ENCODE results near the gene NFATC1. TPM values are rescaled to one million over a fixed set of nuclear protein-coding genes. Genes with fewer than 3 reads are reported as not detected.

The NFATC1 gene
- total and polyA plus RNA-seq, 8 donors = 3.4 to 7.9 (median 4.4) TPM

- Histone ChIP-seq H3K27me3 (peaks cover 0 to 13% (median 0%) of the 10 kb centered on the region in 4 donors), H3K27ac (no peak overlapping the region), H3K9me3 (no peaks in the 10 kb centered on the region), H3K36me3 (no peaks in the 10 kb centered on the region), H3K4me3 (no peak overlapping the region), H3K4me1 (no peaks in the 10 kb centered on the region)
- intact Hi-C loops (cut with DNase I) = loop anchor here in 2 of 3 donors (5.0 kb wide), 2 partner anchors 142 to 257 kb away; no protein-coding TSS in a partner anchor
- FAIRE-seq (no peak), ATAC-seq (no peak), DNase-seq (peak in 1 of 6 donors; percentile 27)
- 56 to 62% methylated on average over 13 to 16 of the region's 16 CpGs for WGBS, 2 donors
- TF ChIP-seq CTCF (IDR thresholded peaks at IDR 0.05) = no peak
Observed at GRCh38 chr18:79384834-79385233, 10.9 kb upstream of the NFATC1 start.

- Histone ChIP-seq H3K36me3 (no peaks in the 10 kb centered on the region), H3K27ac (no peak overlapping the region), H3K4me3 (no peak overlapping the region), H3K4me1 (no peaks in the 10 kb centered on the region), H3K9me3 (no peaks in the 10 kb centered on the region), H3K27me3 (peaks cover 0 to 14% (median 2%) of the 10 kb centered on the region in 4 donors)
- intact Hi-C loops (cut with DNase I) = no loop called here
- ATAC-seq (no peak), FAIRE-seq (no peak), DNase-seq (no peak)
- no peak for TF ChIP-seq CTCF (IDR thresholded peaks at IDR 0.05)
- 68 to 69% methylated on average over 17 of the region's 17 CpGs for WGBS, 2 donors
Observed at GRCh38 chr18:79385326-79385707, 10.4 kb upstream of the NFATC1 start.

- peaks cover 0 to 19% (median 3%) of the 10 kb centered on the region in 4 donors for H3K27me3 ChIP-seq
- FAIRE-seq (no peak), ATAC-seq (no peak), DNase-seq (peak in 1 of 6 donors; percentile 39)
- H3K27ac ChIP-seq = no peak overlapping the region
- no peaks in the 10 kb centered on the region for H3K36me3 ChIP-seq
- intact Hi-C loops (cut with DNase I) = no loop called here
- H3K4me3 ChIP-seq = no peak overlapping the region
- WGBS, 2 donors = 63 to 69% methylated on average over 19 to 21 of the region's 21 CpGs
- no peaks in the 10 kb centered on the region for H3K9me3 ChIP-seq
- no peak for TF ChIP-seq CTCF (IDR thresholded peaks at IDR 0.05)
- no peaks in the 10 kb centered on the region for H3K4me1 ChIP-seq
Observed at GRCh38 chr18:79385708-79386341, 9.9 kb upstream of the NFATC1 start.

GRCh38 chr18:79386547-79386946, 9.2 kb upstream of the NFATC1 start:
- Histone ChIP-seq H3K27me3 (peaks cover 0 to 22% (median 3%) of the 10 kb centered on the region in 4 donors), H3K4me3 (no peak overlapping the region), H3K36me3 (no peaks in the 10 kb centered on the region), H3K9me3 (no peaks in the 10 kb centered on the region), H3K4me1 (no peaks in the 10 kb centered on the region), H3K27ac (no peak overlapping the region)
- FAIRE-seq (no peak), ATAC-seq (no peak), DNase-seq (peak in 1 of 6 donors; percentile 49)
- 78 to 86% methylated on average over 14 of the region's 14 CpGs for WGBS, 2 donors
- intact Hi-C loops (cut with DNase I) = no loop called here
- no peak for TF ChIP-seq CTCF (IDR thresholded peaks at IDR 0.05)

- Histone ChIP-seq H3K9me3 (no peaks in the 10 kb centered on the region), H3K4me1 (no peaks in the 10 kb centered on the region), H3K27me3 (peaks cover 0 to 25% (median 3%) of the 10 kb centered on the region in 4 donors), H3K4me3 (no peak overlapping the region), H3K36me3 (no peaks in the 10 kb centered on the region), H3K27ac (no peak overlapping the region)
- ATAC-seq (no peak), FAIRE-seq (no peak), DNase-seq (peak in 1 of 6 donors; percentile 24)
- intact Hi-C loops (cut with DNase I) = no loop called here
- no peak for TF ChIP-seq CTCF (IDR thresholded peaks at IDR 0.05)
- 40 to 49% methylated on average over 6 of the region's 6 CpGs for whole genome bisulfite sequencing, 2 donors
Observed at GRCh38 chr18:79387214-79387613, 8.5 kb upstream of the NFATC1 start.
